GM21529 (cell line): ENCODE results near the gene RPS6KA2.

Experiments used
- ATAC-seq: cut with Tn5 transposase; IDR thresholded peaks from one replicate; pipeline ENCODE4 v1.9.1; 2021; ENCODE audit not compliant: unreplicated experiment

RPS6KA2 gene

DNA sequence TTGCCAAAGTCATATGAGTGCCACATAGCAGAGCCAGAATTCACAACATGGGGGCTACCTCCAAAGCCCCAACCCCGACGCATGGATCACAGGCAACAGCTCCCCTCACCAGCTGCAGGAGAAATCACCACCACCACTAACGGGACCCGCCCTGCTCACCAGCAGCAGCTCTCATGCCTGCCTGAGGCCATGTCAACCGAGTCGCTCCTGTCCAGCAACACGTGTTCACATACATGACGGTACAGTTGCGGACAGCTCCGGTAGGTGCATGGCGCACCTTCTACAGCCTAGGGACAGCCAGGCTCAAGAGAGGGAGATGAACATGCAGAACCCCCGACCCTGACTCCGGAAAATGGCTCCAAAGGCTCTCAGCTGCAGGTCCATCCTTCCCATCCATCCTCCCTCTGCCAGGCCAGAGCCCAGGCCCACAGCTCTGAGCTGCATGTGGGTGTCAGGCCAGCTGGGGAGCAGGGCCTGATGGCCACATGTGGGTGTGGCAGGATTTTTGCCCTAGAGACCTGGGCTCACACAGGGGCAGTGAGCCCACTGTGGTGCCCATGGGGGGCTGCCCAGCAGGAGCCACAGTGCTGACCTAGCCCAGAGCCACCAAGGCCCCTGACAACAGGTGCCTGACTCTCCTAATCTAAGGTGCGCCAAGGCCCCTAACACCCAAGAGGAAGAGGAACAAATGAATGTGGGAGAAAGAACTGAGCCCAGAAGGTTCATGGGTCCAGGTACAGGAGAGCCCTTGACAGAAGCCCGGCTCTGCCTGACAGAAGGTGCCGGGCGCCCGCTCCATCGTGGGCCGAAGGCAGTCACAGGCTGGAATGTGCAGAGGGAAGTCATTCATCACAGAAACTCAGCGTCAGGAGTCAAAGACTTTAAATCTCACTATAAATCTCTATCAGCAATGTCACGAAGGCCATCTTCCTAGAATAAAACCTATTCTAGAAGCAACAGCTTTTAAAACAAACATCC, 10.5 kb downstream of the RPS6KA2 start:
- ATAC-seq, result no peak

DNA sequence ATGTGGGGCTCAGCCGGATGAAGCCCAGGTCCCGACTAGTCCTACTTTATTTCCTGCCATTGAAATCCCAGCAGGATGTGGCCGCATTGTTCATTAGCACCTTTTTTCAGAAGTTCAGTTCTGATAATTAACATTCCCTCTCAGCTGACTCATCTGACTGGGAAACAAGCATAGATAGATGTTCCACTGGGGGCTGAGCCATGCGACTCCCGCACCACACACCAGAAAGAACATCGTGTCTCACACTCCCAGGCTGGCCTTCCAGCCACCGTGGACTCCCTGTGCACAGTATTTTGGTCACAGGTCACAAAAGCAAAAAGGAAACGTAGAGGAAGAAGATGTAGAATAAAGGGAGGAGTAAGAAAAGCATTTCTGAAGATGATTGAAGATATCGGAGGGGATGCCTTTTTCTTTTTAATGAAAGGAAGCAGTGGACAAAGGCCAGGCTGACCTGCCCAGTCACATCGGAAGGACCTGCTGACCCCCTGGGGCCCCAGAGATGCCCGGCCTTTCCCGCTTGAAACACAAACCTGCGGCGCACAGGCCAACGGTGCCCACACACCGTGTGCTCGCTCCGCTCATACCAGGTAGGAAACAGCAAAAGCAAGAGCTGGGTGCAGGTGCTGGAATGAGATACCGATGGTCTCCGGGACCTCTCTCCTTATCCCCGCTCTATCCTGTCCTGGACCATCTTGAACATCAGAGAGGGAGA, 11.8 kb downstream of the RPS6KA2 start:
- ATAC-seq, result no peak

DNA sequence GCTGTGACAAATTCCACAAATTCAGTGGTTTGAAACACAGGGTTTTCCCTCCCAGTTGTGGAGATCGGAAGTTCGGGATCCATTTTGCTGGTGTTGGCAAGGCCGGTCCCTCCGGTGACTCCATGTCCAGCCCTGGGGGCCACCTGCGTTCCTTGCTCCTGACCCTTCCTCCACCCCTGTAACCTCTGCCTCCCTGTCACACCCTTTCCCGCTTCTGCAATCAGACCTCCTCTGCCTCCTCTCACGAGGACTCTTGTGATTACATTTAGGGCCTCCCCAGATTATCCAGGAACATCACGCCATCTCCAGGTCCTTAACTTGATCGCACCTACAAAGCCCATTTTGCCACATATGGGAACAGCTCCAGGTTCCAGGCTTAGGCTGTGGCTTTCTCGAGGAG, 12.5 kb downstream of the RPS6KA2 start:
- ATAC-seq, result no peak

DNA sequence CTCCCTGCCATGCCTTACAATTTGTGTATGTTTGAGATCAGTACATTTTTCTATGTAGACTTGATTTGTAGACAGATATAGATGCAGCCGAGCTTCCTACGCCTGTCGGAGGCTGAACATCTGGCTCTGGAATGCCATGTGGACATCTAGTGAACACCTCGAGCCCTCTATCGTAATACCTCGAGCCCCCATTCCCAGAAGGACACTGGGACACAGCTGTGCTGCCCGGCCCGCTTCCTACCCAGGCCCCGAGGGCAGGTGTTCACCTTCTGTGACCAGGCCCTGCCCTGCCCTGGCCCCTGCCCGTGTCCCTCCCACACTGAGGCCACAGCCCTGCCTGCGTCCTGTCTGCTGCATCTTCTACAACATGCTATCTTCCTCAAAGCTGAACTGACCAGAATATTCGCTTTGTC, 12.9 kb downstream of the RPS6KA2 start:
- no peak for ATAC-seq

DNA sequence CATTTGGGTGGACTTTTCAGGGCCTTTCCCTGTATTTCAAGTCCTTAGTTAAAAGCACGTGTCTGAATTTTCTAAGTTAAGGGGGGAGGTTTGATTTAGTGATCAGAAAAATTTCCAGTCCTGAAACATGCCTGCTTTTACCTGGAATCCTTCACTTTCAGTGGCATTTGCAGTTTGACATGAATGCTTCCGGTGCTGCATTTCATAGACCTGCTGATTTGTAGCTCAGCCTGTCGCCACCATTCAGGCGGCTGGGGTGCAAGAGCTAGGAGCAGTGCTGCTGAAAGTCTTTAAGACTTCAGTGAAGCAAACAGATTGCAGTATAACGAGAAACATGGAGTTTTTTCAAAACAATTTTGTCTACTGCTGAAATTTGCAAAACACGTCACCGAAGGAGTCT, 14.0 kb downstream of the RPS6KA2 start:
- no peak for ATAC-seq

DNA sequence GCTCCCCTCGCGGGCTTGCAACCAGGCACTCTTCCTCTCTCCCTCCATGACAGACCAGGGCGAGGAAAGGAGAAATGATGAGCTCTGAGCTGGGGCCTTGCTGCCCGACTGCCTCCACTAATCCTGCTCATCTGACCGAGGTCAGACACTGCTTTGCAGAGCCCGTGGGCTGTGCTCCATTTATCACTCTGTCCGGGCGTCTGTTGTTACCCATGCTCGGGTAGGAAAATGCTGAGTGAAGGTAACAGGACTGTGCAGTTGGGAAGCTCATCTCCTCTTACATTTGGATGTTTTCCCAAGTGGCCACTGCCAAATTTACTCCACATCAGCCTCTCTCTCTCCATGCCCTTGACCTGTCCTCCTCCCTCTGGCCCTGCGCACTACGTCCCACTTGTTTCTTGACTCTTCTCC, 14.6 kb downstream of the RPS6KA2 start:
- no peak for ATAC-seq

DNA sequence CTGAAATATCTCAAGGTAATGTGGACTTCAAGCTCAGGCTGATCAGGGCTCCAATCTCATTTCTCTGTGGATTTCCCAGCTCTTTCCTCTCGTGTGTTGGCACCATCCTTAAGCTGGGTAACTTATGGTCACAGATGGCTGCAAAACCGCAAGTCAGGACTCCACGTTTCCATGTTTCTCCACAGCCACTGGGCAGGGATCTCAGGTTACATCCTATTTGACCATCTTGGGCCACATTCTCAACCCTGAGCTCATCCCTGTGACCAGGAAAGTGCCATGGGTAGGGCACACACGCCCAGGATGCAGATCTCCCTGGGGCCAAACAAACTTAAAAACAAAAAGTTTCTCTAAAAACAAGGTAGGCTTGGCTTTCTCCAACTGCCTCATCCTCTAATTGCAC, 15.4 kb downstream of the RPS6KA2 start:
- no peak for ATAC-seq

DNA sequence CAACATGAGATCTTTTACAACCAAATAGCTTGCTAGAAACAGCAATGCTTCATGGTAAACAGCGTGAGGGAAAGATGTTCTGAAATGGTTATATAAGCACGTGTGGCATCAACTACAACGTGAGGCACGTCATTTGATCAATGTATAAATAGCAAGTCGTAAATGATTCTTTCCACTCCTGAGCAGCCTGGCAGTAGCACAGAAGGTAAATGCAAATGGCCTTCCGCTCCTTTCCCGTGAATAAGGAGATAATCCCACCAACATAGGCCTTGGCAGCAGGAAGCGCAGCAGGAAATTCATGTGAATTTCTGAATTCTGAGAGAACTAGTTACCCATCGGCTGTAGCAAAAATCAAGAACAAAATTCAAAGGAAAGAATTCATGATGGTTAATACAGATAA, 17.0 kb downstream of the RPS6KA2 start:
- no peak for ATAC-seq

DNA sequence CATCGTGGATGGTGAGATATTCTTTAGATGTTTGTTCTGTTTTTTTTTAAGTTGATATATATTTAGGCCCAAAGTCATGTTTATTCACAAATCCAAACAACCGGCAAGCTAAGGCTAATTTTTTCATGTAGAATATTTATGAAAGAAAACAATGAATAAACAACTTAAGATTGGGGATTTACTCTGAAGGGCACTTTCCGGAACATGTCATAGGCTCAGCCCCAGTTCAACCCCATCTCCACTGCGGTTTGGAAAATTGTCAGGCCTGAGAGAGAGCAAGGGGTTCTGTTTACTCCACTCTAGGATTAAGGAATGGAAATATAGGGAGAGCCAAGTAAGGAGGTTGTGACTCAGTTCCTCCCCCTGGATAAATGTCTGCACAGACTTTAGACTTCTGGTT, 18.3 kb downstream of the RPS6KA2 start:
- no peak for ATAC-seq

DNA sequence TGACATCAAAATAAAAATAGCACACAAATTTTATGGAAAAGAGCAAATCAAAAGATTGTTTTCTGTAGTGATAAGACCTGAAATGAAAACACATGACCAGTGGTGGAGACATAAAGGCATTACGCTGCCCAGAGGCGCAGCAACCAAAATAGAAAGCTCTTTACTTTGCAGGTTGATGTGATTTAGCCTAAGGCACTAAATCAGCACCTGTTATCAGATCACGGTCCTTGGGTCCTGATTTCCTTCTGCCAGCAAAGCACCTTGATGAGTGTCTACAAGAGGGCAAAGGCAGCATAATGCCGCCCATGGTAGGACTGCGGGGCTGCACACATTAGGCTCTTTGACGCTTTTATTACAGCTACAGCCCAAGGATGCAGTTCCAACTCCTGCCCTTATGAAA, 21.3 kb downstream of the RPS6KA2 start:
- ATAC-seq, result no peak

DNA sequence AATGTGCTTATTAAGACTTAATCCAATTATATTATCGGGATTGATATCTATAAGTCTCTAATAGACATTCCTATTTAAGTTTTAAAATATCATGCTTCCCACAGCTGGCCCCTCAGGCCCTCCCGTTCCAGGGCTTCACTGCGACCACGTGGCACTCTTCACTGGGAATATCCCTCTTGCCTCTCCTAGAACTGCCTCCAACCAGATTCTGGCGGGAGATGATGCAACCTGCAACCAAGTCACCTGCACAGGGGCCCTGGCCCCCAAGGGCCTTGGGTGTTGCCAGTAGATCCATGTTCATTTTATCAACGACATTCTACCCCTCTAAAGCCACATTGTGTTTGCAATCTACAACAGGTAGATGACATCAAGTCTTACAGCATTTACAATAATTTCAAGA, 22.1 kb downstream of the RPS6KA2 start:
- ATAC-seq, result no peak

DNA sequence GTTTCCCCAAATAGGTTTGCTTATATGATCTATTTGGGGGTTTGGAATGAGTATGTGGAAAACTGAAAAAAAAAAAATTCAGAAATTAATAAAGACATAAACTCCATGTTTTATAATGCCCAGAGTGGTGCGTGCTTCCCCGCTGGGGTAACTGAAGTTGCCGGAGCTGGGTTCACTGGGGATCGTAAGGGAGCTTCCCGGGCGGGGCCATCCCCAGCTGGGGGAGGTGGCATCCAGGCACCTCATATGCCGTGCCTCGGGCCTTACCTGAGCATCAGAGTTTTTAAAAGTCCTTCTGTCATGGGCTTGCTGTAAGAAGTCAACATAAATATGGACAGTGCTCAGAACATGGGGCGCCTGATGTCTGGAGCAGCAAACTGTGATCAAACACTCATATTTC, 22.7 kb downstream of the RPS6KA2 start:
- no peak for ATAC-seq

DNA sequence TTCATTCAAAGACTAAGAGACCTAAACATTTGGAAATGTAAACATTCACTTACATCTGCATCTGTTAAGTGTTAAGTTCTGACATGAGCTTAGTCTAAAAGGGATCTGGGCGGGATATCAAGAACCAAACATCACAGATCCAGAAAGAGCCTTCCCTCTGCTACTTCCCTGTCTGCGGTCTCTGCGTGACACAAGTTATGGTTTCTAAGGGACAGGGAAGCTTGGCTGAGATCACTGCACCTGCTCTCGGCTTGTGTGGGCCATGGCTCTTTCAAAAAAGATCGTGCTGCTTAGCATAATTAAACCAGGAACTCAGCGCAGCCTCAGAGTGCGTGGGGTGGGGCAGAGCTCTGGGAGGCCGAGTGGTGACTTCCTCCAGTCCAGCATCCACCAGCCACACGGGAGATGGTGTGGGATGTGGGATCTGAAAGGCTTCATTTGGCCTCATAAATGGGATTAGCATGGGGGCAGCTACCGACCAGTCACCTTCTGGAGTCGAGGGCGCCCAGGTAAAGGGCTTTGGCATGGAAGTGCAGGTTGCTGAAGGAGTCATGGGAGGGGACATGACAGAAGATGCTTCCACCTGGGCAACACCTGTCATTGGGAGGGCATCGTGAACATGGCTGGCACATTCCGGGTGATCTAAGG, 23.9 kb downstream of the RPS6KA2 start:
- no peak for ATAC-seq

DNA sequence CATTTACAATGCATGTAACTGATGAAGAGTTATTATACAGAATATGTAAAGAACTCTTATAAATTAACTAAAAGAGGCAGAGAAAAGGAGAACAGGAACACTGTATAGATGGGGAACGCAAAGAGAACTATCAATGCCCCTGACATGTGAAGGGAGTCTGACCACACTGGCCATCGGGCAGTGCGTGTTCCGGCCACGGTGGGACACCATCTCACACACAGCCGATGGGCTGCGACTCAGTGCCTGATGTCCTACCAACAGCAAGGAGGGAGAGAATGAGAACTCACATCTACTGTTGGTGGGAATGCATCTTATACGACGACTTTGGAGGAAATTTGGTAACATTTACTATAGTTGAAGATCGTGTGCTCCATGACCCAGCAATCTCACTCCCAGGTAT, 25.1 kb downstream of the RPS6KA2 start:
- no peak for ATAC-seq

DNA sequence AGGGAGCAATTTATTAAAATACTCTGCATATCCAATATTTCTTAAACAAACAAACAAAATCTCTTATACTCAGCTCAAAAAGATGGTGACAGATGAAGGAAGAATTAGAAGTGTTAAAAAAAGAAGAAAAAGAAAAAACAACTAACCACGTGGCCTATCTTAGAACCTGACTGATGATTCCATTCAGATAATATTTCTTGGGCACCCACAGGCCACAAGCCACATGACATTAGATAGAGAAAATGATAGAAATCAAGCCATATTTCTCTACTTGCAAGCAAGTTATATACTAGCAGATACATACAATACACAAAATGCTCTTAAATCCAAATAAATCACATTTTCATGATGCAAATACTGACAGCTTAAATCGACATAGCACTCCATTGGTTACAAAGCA, 26.1 kb downstream of the RPS6KA2 start:
- no peak for ATAC-seq

DNA sequence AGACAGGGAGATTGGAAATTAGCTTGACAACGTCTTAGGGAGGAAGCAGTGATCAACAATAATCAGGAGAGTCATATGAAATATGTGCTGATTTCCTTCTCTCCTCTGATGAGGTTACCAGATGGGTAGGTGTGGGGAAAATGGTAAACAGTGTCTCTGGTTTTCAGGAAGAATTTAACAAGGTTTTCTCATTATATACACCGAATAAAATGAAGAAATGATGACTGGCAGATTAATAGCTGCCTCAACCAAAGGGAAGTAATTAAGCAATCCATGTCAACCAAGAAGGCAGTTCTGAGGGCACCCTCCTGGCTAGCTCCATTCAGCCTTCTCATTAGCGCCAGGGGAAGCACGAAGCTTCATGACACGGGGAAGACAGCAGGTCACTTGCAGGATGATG, 27.8 kb downstream of the RPS6KA2 start:
- no peak for ATAC-seq

DNA sequence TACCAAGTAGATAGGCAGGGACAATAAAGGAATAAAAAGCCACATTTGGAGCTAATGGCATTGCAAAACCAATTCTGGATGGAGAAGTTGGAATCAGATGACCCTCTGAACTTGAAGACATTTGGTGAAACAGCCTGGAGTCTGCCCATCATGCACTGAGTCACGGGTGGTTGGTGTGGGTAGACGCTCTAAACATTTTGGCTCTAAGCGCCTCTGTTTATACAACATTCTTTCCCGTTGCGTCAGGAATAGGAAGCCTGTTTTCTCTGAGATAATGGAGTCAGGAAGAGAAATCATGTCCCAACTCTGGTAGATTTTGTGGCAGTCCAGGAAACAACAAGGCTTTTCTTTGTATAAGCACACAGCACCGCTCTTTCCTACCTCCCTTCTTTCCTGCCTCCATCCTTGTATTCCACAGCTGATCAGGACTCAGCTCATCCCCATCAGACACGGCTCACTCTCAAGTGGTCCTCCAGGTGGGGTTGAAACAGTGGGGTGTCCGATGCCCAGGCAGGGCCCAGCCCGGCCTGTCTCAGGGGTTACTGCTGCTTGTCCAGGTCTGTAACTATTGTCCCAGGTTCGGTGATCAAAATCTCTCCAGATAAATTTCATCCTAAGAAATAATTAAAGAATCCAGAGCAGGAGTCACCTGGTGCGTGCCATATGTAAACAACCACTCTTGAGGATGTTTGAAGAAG, 28.5 kb downstream of the RPS6KA2 start:
- no peak for ATAC-seq

DNA sequence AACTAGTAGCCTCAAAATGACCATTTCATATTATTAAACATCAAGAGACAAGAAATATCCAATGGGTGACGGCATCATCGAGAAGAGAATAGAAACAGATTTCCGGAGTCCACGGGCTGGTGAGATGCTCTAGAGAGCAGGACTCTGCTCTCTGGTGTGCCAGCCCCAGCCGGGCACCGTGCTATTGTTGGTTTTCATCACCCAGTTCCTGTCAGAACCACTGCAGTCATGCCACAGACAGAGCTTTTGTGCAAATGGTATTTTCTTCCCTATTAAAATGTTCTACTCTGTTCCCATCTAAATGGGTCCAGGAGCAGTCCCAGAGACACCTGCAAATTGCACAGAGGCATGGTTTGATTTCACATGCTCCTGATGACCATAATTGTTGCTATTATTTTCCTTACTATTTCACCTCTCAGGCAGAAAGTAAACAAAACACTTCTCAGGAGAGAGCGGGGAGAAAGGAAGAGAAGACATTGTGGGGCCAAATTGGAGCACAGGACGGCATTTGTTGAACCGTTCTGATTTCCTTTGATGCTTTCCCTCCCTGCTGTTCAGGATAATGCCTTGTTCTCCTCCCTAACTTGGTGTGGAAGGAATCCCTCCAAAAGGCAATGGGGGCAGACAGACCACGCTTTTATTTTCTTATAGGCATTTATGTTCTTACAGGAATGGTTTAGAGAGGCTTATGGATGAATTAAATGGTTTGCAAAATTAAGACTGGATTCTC, 29.2 kb downstream of the RPS6KA2 start:
- no peak for ATAC-seq

DNA sequence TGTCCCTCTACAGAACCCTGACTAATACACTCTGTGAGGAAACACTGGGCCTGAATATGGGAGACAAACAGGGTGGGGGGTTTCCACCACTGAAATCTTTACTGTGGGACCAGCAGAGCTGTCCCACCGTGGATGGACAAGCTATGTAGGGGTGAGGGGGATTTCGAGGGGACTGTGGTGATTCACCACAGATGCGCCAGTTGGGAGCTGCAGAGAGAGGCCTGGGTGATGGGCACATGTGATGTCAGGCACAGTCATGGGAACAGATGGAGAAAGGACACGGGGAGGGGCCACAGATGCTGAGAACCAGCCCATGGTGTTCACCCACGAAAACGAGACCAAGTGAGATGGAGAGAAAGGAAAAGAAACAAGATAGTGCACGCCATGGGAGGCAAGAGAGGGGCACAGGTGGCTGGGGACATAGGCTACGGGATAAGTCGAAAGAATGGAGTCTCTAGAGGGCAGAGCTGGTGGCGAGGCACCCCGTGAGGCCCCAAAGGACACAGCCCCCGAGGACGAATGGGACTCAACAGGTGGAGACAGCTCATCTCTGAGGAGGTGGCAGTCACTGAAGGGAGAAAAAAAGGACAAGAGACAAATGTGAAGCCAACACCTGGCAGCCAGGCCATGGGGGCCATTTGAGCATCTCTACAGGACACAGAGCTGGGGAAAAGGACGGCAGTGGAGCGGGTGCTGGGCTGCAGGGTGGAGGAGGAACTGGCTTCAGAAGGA, 30.1 kb downstream of the RPS6KA2 start:
- no peak for ATAC-seq

DNA sequence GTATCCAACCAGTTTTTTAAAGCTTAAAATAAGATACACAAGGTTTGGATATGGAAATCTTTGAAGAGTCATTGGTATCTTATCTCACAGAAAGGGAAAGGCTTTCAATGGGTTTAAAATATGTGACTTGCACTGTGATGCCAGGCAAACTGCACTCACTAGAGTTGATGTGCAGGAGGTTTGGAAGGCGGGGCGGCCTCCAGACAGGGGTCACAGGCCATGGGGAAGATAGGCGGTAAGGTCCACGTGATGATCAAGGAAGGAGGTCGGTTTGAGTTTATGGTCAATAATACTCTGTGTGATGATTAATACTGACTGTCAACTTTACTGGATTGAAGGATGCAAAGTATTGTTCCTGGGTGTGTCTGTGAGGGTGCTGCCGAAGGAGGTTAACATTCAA, 31.1 kb downstream of the RPS6KA2 start:
- no peak for ATAC-seq
